ENCODE measurements around the gene MYRIP. TPM values are rescaled to one million over a fixed set of nuclear protein-coding genes. Genes with fewer than 3 reads are reported as not detected.

The MYRIP gene
- total and polyA plus RNA-seq, 2 of the 4 experiments (the other 2 are of a cell fraction) = not detected

DNA sequence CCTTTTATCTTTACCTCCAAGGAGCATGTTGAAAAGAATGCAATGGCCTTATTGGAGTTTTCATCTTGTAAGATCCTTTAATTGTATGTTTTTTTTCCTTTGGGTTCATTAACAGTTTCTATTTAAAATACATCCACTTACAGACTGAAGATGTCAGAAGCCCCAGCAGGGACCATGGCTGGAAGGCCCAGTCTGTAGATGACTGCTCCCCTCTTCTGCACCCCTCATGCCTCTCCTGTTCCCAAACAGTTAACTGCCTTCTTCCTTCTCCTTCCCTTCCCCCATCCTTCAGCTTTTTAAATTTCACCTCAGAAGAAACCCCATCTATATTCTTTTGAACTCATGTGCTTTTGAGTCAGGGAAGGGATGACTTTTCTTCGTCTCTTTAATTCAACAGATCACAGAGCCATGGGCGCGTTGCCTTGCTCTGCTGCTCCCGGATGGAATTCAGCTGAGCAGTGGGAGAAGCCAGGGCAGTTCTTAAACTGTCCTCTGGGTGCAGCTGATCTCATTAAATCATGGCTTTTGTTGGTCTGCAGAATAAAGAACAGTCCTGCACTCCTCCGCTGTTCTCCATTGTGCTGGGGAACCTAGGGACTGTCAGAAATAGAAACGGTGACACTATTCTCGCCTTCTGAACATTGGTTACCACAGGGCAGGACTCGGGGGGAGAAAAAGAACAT lies 428.6 kb downstream of the MYRIP start:
- Histone ChIP-seq H3K9ac (ENCODE audit: low read depth, low read length) (no peak overlapping the region), H4K91ac (ENCODE audit: insufficient read depth, low read depth, low read length) (no peak overlapping the region), H2AFZ (replicated peaks; ENCODE audit: low read length, poor library complexity) (no peak overlapping the region), H3K27me3 (ENCODE audit: control insufficient read depth, insufficient read depth, low read length) (no peaks in the 10 kb centered on the region; the same call in 1 of the 2 replicates), H3K4me2 (ENCODE audit: low read depth, low read length) (no peak overlapping the region), H2BK15ac (ENCODE audit: low read depth, low read length) (no peak overlapping the region), H3K18ac (ENCODE audit: low read depth, low read length) (no peak overlapping the region), H4K8ac (ENCODE audit: low read depth in 2 of 2, low read length in 2 of 2) (no peak overlapping the region), H3K4me1 (ENCODE audit: control insufficient read depth, insufficient read depth, low read length) (no peaks in the 10 kb centered on the region), H3K9me1 (ENCODE audit: insufficient read depth, low read length) (no peaks in the 10 kb centered on the region), H3K14ac (replicated peaks; ENCODE audit: low read depth, low read length) (no peak overlapping the region), H3K79me1 (ENCODE audit: low read depth in 1 of 2, low read length in 2 of 2) (no peaks in the 10 kb centered on the region), H3K4ac (ENCODE audit: low read depth, low read length) (no peak overlapping the region), H3K27ac (ENCODE audit: insufficient read depth, low read length) (no peak overlapping the region), H2AK5ac (ENCODE audit: low read depth, low read length) (no peak overlapping the region), H3K56ac (ENCODE audit: extremely low read depth, insufficient read depth, low read length) (no peak overlapping the region), H3K23ac (ENCODE audit: low read depth, low read length) (no peak overlapping the region), H3K9me3 (ENCODE audit: control insufficient read depth, insufficient read depth, low read length) (0 out of 2 replicates have a peak, but pooled peaks cover 2% of the 10 kb centered on the region), H2AK9ac (replicated peaks; ENCODE audit: low read depth, low read length, poor library complexity) (no peak overlapping the region), H4K20me1 (ENCODE audit: insufficient read depth, low read length) (no peaks in the 10 kb centered on the region), H2BK5ac (ENCODE audit: low read depth, low read length, poor library complexity, severe bottlenecking) (no peak overlapping the region), H3K36me3 (ENCODE audit: control insufficient read depth, insufficient read depth, low read length) (no peaks in the 10 kb centered on the region), H2BK120ac (ENCODE audit: low read depth, low read length) (no peak overlapping the region), H4K5ac (ENCODE audit: low read depth, low read length) (no peak overlapping the region), H2BK20ac (ENCODE audit: low read depth, low read length) (no peak overlapping the region), H3K4me3 (ENCODE audit: insufficient read depth, low read depth, low read length) (no peak overlapping the region)
- dilution Hi-C loops (cut with HindIII; ENCODE audit: low sequenced_read_pairs, unreplicated experiment) = no loop called here
- ChIA-PET POLR2A (ENCODE audit: unreplicated experiment) (no interaction called here), CTCF (no interaction called here)
- BruUV-seq (replicated peaks) = no TSS peak
- TF ChIP-seq FOS (IDR thresholded peaks at IDR 0.05; ENCODE audit: low read depth, low read length) = no peak
- in situ Hi-C loops (cut with MboI; ENCODE audit: low sequenced_read_pairs) = no loop called here
- intact Hi-C loops (cut with micrococcal nuclease) = no loop called here
- ATAC-seq (ENCODE audit: low read depth) = peak; percentile 65; the same call in 1 of the 2 replicates
- DNase-seq = peak; percentile 2
- 30% methylated on average over 4 of the region's 8 CpGs; no CpG with 5 or more reads in 1 of the 2 experiments for WGBS, 2 experiments (ENCODE audit: extremely low coverage in 2 of 2, insufficient read length in 1 of 2)
